GM10847 (cell line): ENCODE data around the gene SLCO3A1.

Experiments
- POLR2A ChIP-seq: IDR thresholded peaks from 2 replicates; pipeline ENCODE4 v1.6.1; 2011; ENCODE audit not compliant: insufficient read length; ENCODE audit errors: extremely low read depth

SLCO3A1 gene

GRCh38 chr15:92050220-92050898 is 196.9 kb downstream of the SLCO3A1 start:
- no peak for TF ChIP-seq POLR2A

GRCh38 chr15:92051716-92052115 is 198.2 kb downstream of the SLCO3A1 start:
- TF ChIP-seq POLR2A, result no peak

GRCh38 chr15:92053753-92054316 is 200.3 kb downstream of the SLCO3A1 start:
- no peak for TF ChIP-seq POLR2A

- TF ChIP-seq POLR2A, result no peak
Measured at GRCh38 chr15:92056875-92057274, 203.4 kb downstream of the SLCO3A1 start.

- TF ChIP-seq POLR2A, result no peak
Measured at GRCh38 chr15:92059036-92059970, 205.8 kb downstream of the SLCO3A1 start.

GRCh38 chr15:92061511-92062195 is 208.1 kb downstream of the SLCO3A1 start:
- no peak for TF ChIP-seq POLR2A

- no peak for TF ChIP-seq POLR2A
Measured at GRCh38 chr15:92062505-92062904, 209.0 kb downstream of the SLCO3A1 start.

GRCh38 chr15:92068121-92068520 is 214.6 kb downstream of the SLCO3A1 start:
- TF ChIP-seq POLR2A, result no peak

- no peak for TF ChIP-seq POLR2A
Measured at GRCh38 chr15:92069308-92070250, 216.1 kb downstream of the SLCO3A1 start.

GRCh38 chr15:92071045-92071634 is 217.6 kb downstream of the SLCO3A1 start:
- TF ChIP-seq POLR2A, result no peak

- TF ChIP-seq POLR2A, result no peak
Measured at GRCh38 chr15:92073044-92073785, 219.7 kb downstream of the SLCO3A1 start.

GRCh38 chr15:92074101-92074500 is 220.6 kb downstream of the SLCO3A1 start:
- no peak for TF ChIP-seq POLR2A

- TF ChIP-seq POLR2A, result no peak
Measured at GRCh38 chr15:92074646-92075045, 221.1 kb downstream of the SLCO3A1 start.
